Left colon (tissue), 2 donors: Measurements from ENCODE around the gene TMC4. TPM values are rescaled to one million over a fixed set of nuclear protein-coding genes. Genes with fewer than 3 reads are reported as not detected.
A peak's percentile ranks its signal among the peaks of the same experiment; 100 is the strongest.

ENCODE experiments used
- ATAC-seq: fragments of 200-7000 bp; cut with Tn5 transposase; one replicate; pipeline ENCODE4 v1.9.1; 2020; ENCODE audit warnings: mild to moderate bottlenecking, moderate library complexity
- DNase-seq, 2 donors: peaks; one replicate each; pipeline ENCODE4 v3.0.0-alpha.2; 2020
- intact Hi-C, 2 donors: fragments of 100-400 bp; cut with DNase I in 1 of 2; cut with micrococcal nuclease in 1 of 2; formaldehyde crosslinking; loops; one replicate each; pipeline versions ENCODE4 v1.11.2 to v1.14.0; 2022; cut with DNase I, micrococcal nuclease
- total RNA-seq, 2 donors: library from RNA; stranded (reverse); fragmentation: NEBNext Ultra II Directional; extraction: Animal tissue kit (Norgen Biotek cat#: 25700); gene quantifications; one replicate each; pipeline ENCODE4 v1.2.1, GENCODE V29; 2021
- donor health status: DM: no; HTN: no; CAD: no.
- donor health status: DM: yes; HTN: yes; CAD: no.

TMC4 gene
- total RNA-seq, 2 donors from 2014 or later, result 209 to 217 TPM

GRCh38 chr19:54160854-54161253, 12.1 kb downstream of the TMC4 start:
- ATAC-seq, result no peak
- intact Hi-C loops, result no loop called here
- DNase-seq, result no peak

GRCh38 chr19:54160182-54160811, 12.7 kb downstream of the TMC4 start:
- intact Hi-C loops, result no loop called here
- DNase-seq (no peak), ATAC-seq (no peak)

GRCh38 chr19:54159352-54160181, 13.4 kb downstream of the TMC4 start, which contains the start of gene LENG1:
LENG1 (minus strand) TSS chr19:54159721; CDS start chr19:54159695, 26 bp downstream.
- intact Hi-C loops, result no loop called here
- peak; percentile 99 to 100 for DNase-seq
- peak; percentile 68 for ATAC-seq

GRCh38 chr19:54158812-54159351, 14.1 kb downstream of the TMC4 start:
- no peak for DNase-seq
- ATAC-seq, result no peak
- intact Hi-C loops, result no loop called here

GRCh38 chr19:54156953-54157352, 16.0 kb downstream of the TMC4 start:
- no peak for DNase-seq
- intact Hi-C loops, result no loop called here
- no peak for ATAC-seq

- intact Hi-C loops, result no loop called here
- ATAC-seq (no peak), DNase-seq (no peak)
These were observed 16.5 kb downstream of the TMC4 start for GRCh38 chr19:54156490-54156889.

- DNase-seq, result no peak
- intact Hi-C loops, result no loop called here
These were observed 17.3 kb downstream of the TMC4 start for GRCh38 chr19:54155694-54156093.

GRCh38 chr19:54154603-54155345, 18.2 kb downstream of the TMC4 start:
- intact Hi-C loops, result no loop called here
- ATAC-seq (no peak), DNase-seq (no peak)

More at GRCh38 chr19:54155694-54156093, 17.3 kb downstream of the TMC4 start:
- ATAC-seq, result no peak

GRCh38 chr19:54153731-54154326, 19.1 kb downstream of the TMC4 start:
- DNase-seq, result no peak
- ATAC-seq, result no peak
- intact Hi-C loops, result no loop called here

- ATAC-seq, result peak; percentile 2
- DNase-seq, result no peak
- intact Hi-C loops, result no loop called here
These were observed 20.0 kb downstream of the TMC4 start for GRCh38 chr19:54152878-54153524.

GRCh38 chr19:54152267-54152666, 20.7 kb downstream of the TMC4 start:
- intact Hi-C loops, result no loop called here
- ATAC-seq, result peak; percentile 3

GRCh38 chr19:54151362-54152035, 21.5 kb downstream of the TMC4 start:
- intact Hi-C loops, result no loop called here
- DNase-seq, result no peak
- ATAC-seq, result no peak

More at GRCh38 chr19:54152267-54152666, 20.7 kb downstream of the TMC4 start:
- no peak for DNase-seq

GRCh38 chr19:54149021-54149812, 23.7 kb downstream of the TMC4 start:
- ATAC-seq (no peak), DNase-seq (no peak)

GRCh38 chr19:54148158-54148557, 24.8 kb downstream of the TMC4 start:
- intact Hi-C loops, result no loop called here
- ATAC-seq (no peak), DNase-seq (no peak)

More at GRCh38 chr19:54149021-54149812, 23.7 kb downstream of the TMC4 start:
- intact Hi-C loops, result no loop called here

GRCh38 chr19:54147676-54148075, 25.3 kb downstream of the TMC4 start:
- intact Hi-C loops, result no loop called here
- ATAC-seq (no peak), DNase-seq (no peak)

GRCh38 chr19:54145541-54146158, 27.3 kb downstream of the TMC4 start:
- intact Hi-C loops, result no loop called here
- DNase-seq, result no peak
- ATAC-seq, result no peak
